HepG2 (cell line): Measurements from ENCODE around the gene EXOC3L2. TPM values are rescaled to one million over a fixed set of nuclear protein-coding genes. Genes with fewer than 3 reads are reported as not detected.

Source experiments
- ATAC-seq: fragments of 200-7000 bp; cut with Tn5 transposase; 3 replicates; pipeline ENCODE4 v1.9.1; 2020; ENCODE audit warnings: mild to moderate bottlenecking, moderate library complexity
- BruUV-seq: library from RNA; stranded (reverse); fragments of 400-500 nt; replicated peaks from 2 replicates; lab custom pipeline; 2021; lab: Mats Ljungman, UMichigan
- CTCF ChIA-PET: fragments of 300-600 bp; formaldehyde crosslinking; extraction: SDS; loops from one replicate; lab custom pipeline; 2021; ENCODE audit warnings: low total read pairs, inconsistent platforms, low intra/inter-chr PET ratio; lab: Yijun Ruan, JAX
- POLR2A ChIA-PET: fragments of 350-600 bp; sonication (Branson Sonifier 250); formaldehyde crosslinking; loops from one replicate; lab custom pipeline; 2020; ENCODE audit warnings: antibody characterized with exemption, inconsistent platforms; lab: Yijun Ruan, JAX
- DNase-seq: peaks from one replicate; pipeline ENCODE4 v3.0.0-alpha.2; 2015; ENCODE audit warnings: low spot score
- FAIRE-seq: peaks from 3 replicates; lab custom pipeline; 2011; peaks lifted over from hg19 to GRCh38; lab: Jason Lieb, UNC
- H2AFZ ChIP-seq: one replicate; pipeline ENCODE4 v1.6.1; 2011; ENCODE audit warnings: low read length, inconsistent platforms
- H3K27ac ChIP-seq: fragments of 300-600 bp; 3 replicates; pipeline ENCODE4 v1.8.0; 2011; ENCODE audit warnings: mixed run types, mild to moderate bottlenecking, mixed read lengths, low read length, inconsistent platforms; ENCODE audit not compliant: insufficient read depth; ENCODE audit errors: extremely low read length
- H3K27me3 ChIP-seq, 2 experiments: fragments of 200-600 bp in 1 of 2; 2 replicates in 1 of 2; 3 replicates in 1 of 2; pipeline versions ENCODE4 v1.6.0 to v1.8.0; 2011; ENCODE audit warnings: low read length in 2 of 2, mild to moderate bottlenecking in 2 of 2, moderate library complexity in 2 of 2, inconsistent platforms in 1 of 2; ENCODE audit not compliant: insufficient read depth in 2 of 2, control insufficient read depth in 1 of 2
- H3K36me3 ChIP-seq, 2 experiments: fragments of 200-600 bp in 1 of 2; replicated peaks in 1 of 2; 2 replicates in 1 of 2; 3 replicates in 1 of 2; pipeline versions ENCODE4 v1.5.1 to v1.8.0; 2011; ENCODE audit warnings: low read length in 2 of 2, inconsistent platforms in 1 of 2; ENCODE audit not compliant: insufficient read depth in 2 of 2, control insufficient read depth in 1 of 2
- H3K4me1 ChIP-seq: 2 replicates; pipeline ENCODE4 v1.5.1; 2012; ENCODE audit warnings: low read length, inconsistent platforms; ENCODE audit not compliant: insufficient read depth
- H3K4me2 ChIP-seq: 2 replicates; pipeline ENCODE4 v1.6.0; 2011; ENCODE audit warnings: low read depth, low read length, inconsistent platforms
- H3K4me3 ChIP-seq, 3 experiments: fragments of 200-600 bp in 1 of 3; sonication (generic), shearing (Covaris generic) in 1 of 3; replicated peaks in 1 of 3; 2 replicates each; pipeline ENCODE4 v1.5.1; 2011 to 2016; ENCODE audit warnings: low read length in 3 of 3, inconsistent platforms in 2 of 3, low read depth in 2 of 3, mild to moderate bottlenecking in 2 of 3, control low read depth in 1 of 3, mixed read lengths in 1 of 3; ENCODE audit not compliant: insufficient read depth in 1 of 3
- H3K79me2 ChIP-seq: one replicate; pipeline ENCODE4 v1.6.1; 2011; ENCODE audit warnings: low read length, inconsistent platforms; ENCODE audit not compliant: insufficient read depth
- H3K9ac ChIP-seq: 2 replicates; pipeline ENCODE4 v1.6.0; 2011; ENCODE audit warnings: mild to moderate bottlenecking, low read depth, low read length, inconsistent platforms; ENCODE audit not compliant: insufficient read depth
- H3K9me3 ChIP-seq: 2 replicates; pipeline ENCODE4 v1.5.1; 2012; ENCODE audit warnings: mild to moderate bottlenecking, low read length
- H4K20me1 ChIP-seq: 2 replicates; pipeline ENCODE4 v1.6.0; 2011; ENCODE audit warnings: inconsistent platforms, mild to moderate bottlenecking, low read length, moderate library complexity; ENCODE audit not compliant: insufficient read depth
- DNMT1 ChIP-seq: sonication (generic); formaldehyde crosslinking; IDR thresholded peaks from 2 replicates; pipeline ENCODE4 v1.5.1; 2020; ENCODE audit warnings: mild to moderate bottlenecking, missing genetic modification reagents
- MATR3 ChIP-seq: sonication (generic); formaldehyde crosslinking; IDR thresholded peaks from 2 replicates; pipeline ENCODE4 v1.4.0; 2020; ENCODE audit warnings: missing genetic modification reagents
- NONO ChIP-seq, 2 experiments: fragments of 450-650 bp in 1 of 2; sonication (generic) in 1 of 2; formaldehyde crosslinking in 1 of 2; IDR thresholded peaks in 1 of 2; conservative IDR thresholded peaks in 1 of 2; 2 replicates each; pipeline versions ENCODE4 v1.6.1 to v1.8.0; 2017 to 2022; ENCODE audit warnings: mild to moderate bottlenecking in 1 of 2, missing genetic modification reagents in 1 of 2, moderate library complexity in 1 of 2
- RELA ChIP-seq: sonication (generic); formaldehyde crosslinking; IDR thresholded peaks from 2 replicates; pipeline ENCODE4 v1.4.0; 2020; ENCODE audit warnings: missing genetic modification reagents
- ZBTB25 ChIP-seq: IDR thresholded peaks from 2 replicates; pipeline ENCODE4 v1.6.1; 2018; ENCODE audit warnings: missing genetic modification reagents
- ZC3H13 ChIP-seq: sonication (generic); formaldehyde crosslinking; IDR thresholded peaks from 2 replicates; pipeline ENCODE4 v1.8.1; 2023; ENCODE audit warnings: mild to moderate bottlenecking, missing genetic modification reagents, moderate library complexity
- ZFP41 ChIP-seq: sonication (generic); formaldehyde crosslinking; IDR thresholded peaks from 2 replicates; pipeline ENCODE4 v1.4.0; 2020; ENCODE audit warnings: mild to moderate bottlenecking, missing genetic modification reagents, borderline replicate concordance
- ZNF431 ChIP-seq: sonication (generic); formaldehyde crosslinking; IDR thresholded peaks from 2 replicates; pipeline ENCODE4 v1.9.0; 2022; ENCODE audit warnings: missing genetic modification reagents, low read depth, mild to moderate bottlenecking, borderline replicate concordance
- WGBS: methylation state at CpG from one replicate; pipeline ENCODE4 v1.1.6; 2017; ENCODE audit warnings: low lambda C conversion rate; 5-methylcytosine and 5-hydroxymethylcytosine counted together
- in situ Hi-C: cut with HindIII; loops from 2 replicates; pipeline ENCODE4 v1.10.0; 2017; ENCODE audit warnings: low pct_unique_long_range_greater_than_20kb; ENCODE audit not compliant: extremely low pct_ligation_motif_present
- intact Hi-C: fragments of 100-400 bp; cut with micrococcal nuclease; formaldehyde crosslinking; loops from one replicate; pipeline ENCODE4 v1.10.0; 2022; ENCODE audit not compliant: unreplicated experiment
- polyA plus RNA-seq, 8 experiments: library from polyadenylated mRNA; depleted of rRNA in 3 of 8; stranded (reverse) in 7 of 8; unstranded in 1 of 8; fragments of >200 nt; fragmentation: Illumina TruSeq in 4 of 8; extraction: Trizol in 4 of 8; gene quantifications; 2 replicates each; pipeline versions ENCODE4 v1.2.1 to v1.2.3, GENCODE V29; 2011 to 2016; ENCODE audit warnings: low read depth in 4 of 8, missing spikeins in 1 of 8, mixed read lengths in 1 of 8; ENCODE audit not compliant: insufficient read depth in 1 of 8
- total RNA-seq, 5 experiments: library from RNA; depleted of rRNA; stranded (reverse); fragments of >200 nt; fragmentation: Illumina TruSeq; extraction: Trizol; gene quantifications; 2 replicates each; pipeline ENCODE4 v1.2.3, GENCODE V29; 2016; ENCODE audit warnings: low read depth in 1 of 5
- TF ChIP-seq, protein P1 (sequence below): IDR thresholded peaks from 2 replicates; pipeline ENCODE4 v1.6.1; 2016; ENCODE audit warnings: mild to moderate bottlenecking
- TF ChIP-seq, protein P2 (sequence below): IDR thresholded peaks from 2 replicates; pipeline ENCODE4 v1.6.1; 2016; ENCODE audit warnings: low read depth

Gene EXOC3L2
- total and polyA plus RNA-seq, 2 of the 13 experiments (the other 11 are each of a cell fraction or from before 2014, with no cell fraction given) = 0.21 TPM; not detected in 1

DNA sequence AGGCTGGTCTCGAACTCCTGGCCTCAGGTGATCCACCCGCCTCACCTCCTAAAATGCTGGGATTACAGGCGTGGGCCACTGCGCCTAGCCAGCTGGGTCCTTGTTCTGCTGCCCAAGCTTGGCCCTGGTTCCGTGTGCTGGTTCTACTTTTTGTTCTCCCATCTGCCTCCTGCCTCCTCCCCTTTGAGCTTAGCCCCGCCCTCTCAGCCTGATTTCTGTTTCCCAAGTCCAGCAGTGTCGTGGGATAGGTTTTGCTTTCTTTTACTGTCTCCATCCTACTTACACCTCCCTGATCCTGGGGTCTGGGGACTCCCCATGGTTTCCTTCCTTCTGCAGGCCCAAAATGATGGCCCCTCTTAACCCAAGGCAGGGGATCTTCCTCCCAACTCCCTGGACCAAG lies 64.3 kb downstream of the EXOC3L2 start:
- no peak overlapping the region for H3K9ac ChIP-seq
- 90% methylated on average over 7 of the region's 7 CpGs for WGBS
- DNase-seq (no peak), ATAC-seq (no peak), FAIRE-seq (no peak)
- no peak overlapping the region for H3K27ac ChIP-seq
- no peaks in the 10 kb centered on the region; a peak in 1 of 5 replicates for H3K27me3 ChIP-seq
- no peak overlapping the region for H3K4me3 ChIP-seq
- intact Hi-C loops (loop anchor here (10.0 kb wide), 1 partner anchor 64 kb away; the partner anchor contains the start of gene EXOC3L2), in situ Hi-C loops (no loop called here)
- ChIA-PET CTCF (no interaction called here), POLR2A (interaction anchor here (1.7 kb wide), 1 partner anchor 13 kb away, joined by 5 read pairs; no protein-coding TSS in a partner anchor)
- BruUV-seq = no TSS peak
- TF ChIP-seq ZBTB25 (CRISPR knock-in tag) = no peak
- 0 out of 2 replicates have a peak, but pooled peaks have one; percentile 40 for TF ChIP-seq ZC3H13 (CRISPR knock-in tag)
- H3K4me2 ChIP-seq = peak overlapping the region; percentile 76; the same call in 1 of the 2 replicates
- no peaks in the 10 kb centered on the region for H3K9me3 ChIP-seq
- peaks cover 17% of the 10 kb centered on the region for H3K79me2 ChIP-seq
- H3K4me1 ChIP-seq = peaks cover 39% of the 10 kb centered on the region
- H2AFZ ChIP-seq = no peak overlapping the region
- H3K36me3 ChIP-seq = no peaks in the 10 kb centered on the region
- 0 out of 2 replicates have a peak, but pooled peaks cover 2% of the 10 kb centered on the region for H4K20me1 ChIP-seq

GRCh38 chr19:45179892-45180370 lies 65.3 kb downstream of the EXOC3L2 start:
- intact Hi-C loops (loop anchor here (10.0 kb wide), 1 partner anchor 65 kb away; the partner anchor contains the start of gene EXOC3L2), in situ Hi-C loops (no loop called here)
- Histone ChIP-seq H3K36me3 (no peaks in the 10 kb centered on the region), H3K4me1 (peaks cover 37% of the 10 kb centered on the region), H3K9me3 (no peaks in the 10 kb centered on the region), H3K27me3 (no peaks in the 10 kb centered on the region; a peak in 1 of 5 replicates), H3K4me3 (peak overlapping the region; percentile 76 to 92 (median 87)), H2AFZ (no peak overlapping the region), H3K27ac (peak overlapping the region; percentile 79), H3K9ac (peak overlapping the region; percentile 78), H4K20me1 (no peaks in the 10 kb centered on the region), H3K79me2 (peaks cover 17% of the 10 kb centered on the region), H3K4me2 (peak overlapping the region; percentile 76)
- CTCF ChIA-PET = no interaction called here
- ATAC-seq (no peak), DNase-seq (no peak), FAIRE-seq (no peak)
- WGBS = 19% methylated on average over 7 of the region's 9 CpGs
- POLR2A ChIA-PET = interaction anchor here (2.7 to 3.4 kb wide), 2 partner anchors 12 to 26 kb away, joined by 23 to 29 read pairs; no protein-coding TSS in a partner anchor
- BruUV-seq = no TSS peak
- TF ChIP-seq ZNF431 (CRISPR knock-in tag) (no peak), DNMT1 (CRISPR knock-in tag) (no peak), RELA (CRISPR knock-in tag) (no peak), NONO (IDR thresholded peaks at IDR 0.05) (no peak), NONO (CRISPR knock-in tag; conservative IDR thresholded peaks at IDR 0.05) (no peak), ZFP41 (CRISPR knock-in tag) (no peak), MATR3 (CRISPR knock-in tag) (no peak)
- TF ChIP-seq, protein P1, sequence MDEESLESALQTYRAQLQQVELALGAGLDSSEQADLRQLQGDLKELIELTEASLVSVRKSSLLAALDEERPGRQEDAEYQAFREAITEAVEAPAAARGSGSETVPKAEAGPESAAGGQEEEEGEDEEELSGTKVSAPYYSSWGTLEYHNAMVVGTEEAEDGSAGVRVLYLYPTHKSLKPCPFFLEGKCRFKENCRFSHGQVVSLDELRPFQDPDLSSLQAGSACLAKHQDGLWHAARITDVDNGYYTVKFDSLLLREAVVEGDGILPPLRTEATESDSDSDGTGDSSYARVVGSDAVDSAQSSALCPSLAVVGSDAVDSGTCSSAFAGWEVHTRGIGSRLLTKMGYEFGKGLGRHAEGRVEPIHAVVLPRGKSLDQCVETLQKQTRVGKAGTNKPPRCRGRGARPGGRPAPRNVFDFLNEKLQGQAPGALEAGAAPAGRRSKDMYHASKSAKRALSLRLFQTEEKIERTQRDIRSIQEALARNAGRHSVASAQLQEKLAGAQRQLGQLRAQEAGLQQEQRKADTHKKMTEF = no peak
- TF ChIP-seq, protein P2, sequence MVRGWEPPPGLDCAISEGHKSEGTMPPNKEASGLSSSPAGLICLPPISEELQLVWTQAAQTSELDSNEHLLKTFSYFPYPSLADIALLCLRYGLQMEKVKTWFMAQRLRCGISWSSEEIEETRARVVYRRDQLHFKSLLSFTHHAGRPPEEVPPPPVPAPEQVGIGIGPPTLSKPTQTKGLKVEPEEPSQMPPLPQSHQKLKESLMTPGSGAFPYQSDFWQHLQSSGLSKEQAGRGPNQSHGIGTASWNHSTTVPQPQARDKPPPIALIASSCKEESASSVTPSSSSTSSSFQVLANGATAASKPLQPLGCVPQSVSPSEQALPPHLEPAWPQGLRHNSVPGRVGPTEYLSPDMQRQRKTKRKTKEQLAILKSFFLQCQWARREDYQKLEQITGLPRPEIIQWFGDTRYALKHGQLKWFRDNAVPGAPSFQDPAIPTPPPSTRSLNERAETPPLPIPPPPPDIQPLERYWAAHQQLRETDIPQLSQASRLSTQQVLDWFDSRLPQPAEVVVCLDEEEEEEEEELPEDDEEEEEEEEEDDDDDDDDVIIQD (CRISPR knock-in tag) = no peak
